GM21526 (cell line): ENCODE data around the gene GRAMD4.

Source experiments
- ATAC-seq: cut with Tn5 transposase; IDR thresholded peaks from one replicate; pipeline ENCODE4 v1.9.1; 2021; ENCODE audit warnings: moderate library complexity; ENCODE audit not compliant: unreplicated experiment, low FRiP score

GRAMD4 gene

GRCh38 chr22:46665751-46666280, 45.6 kb downstream of the GRAMD4 start:
- no peak for ATAC-seq

GRCh38 chr22:46666577-46667244, 46.5 kb downstream of the GRAMD4 start:
- ATAC-seq: no peak

GRCh38 chr22:46667245-46667623, 47.0 kb downstream of the GRAMD4 start:
- ATAC-seq: no peak

DNA sequence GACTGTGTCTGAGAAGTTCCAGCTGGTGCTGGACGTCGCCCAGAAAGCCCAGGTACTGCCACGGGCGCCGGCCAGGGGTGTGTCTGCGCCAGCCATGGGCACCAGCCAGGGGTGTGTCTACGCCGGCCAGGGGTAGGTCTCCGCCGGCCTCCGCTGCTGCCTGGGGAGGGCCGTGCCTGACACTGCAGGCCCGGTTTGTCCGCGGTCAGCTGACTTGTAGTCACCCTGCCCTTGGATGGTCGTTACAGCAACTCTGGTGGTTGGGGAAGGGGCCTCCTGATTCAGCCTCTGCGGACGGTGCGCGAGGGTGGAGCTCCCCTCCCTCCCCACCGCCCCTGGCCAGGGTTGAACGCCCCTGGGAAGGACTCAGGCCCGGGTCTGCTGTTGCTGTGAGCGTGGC, 47.9 kb downstream of the GRAMD4 start:
- ATAC-seq: no peak

- no peak for ATAC-seq
Measured at GRCh38 chr22:46669201-46669600, 49.0 kb downstream of the GRAMD4 start.

DNA sequence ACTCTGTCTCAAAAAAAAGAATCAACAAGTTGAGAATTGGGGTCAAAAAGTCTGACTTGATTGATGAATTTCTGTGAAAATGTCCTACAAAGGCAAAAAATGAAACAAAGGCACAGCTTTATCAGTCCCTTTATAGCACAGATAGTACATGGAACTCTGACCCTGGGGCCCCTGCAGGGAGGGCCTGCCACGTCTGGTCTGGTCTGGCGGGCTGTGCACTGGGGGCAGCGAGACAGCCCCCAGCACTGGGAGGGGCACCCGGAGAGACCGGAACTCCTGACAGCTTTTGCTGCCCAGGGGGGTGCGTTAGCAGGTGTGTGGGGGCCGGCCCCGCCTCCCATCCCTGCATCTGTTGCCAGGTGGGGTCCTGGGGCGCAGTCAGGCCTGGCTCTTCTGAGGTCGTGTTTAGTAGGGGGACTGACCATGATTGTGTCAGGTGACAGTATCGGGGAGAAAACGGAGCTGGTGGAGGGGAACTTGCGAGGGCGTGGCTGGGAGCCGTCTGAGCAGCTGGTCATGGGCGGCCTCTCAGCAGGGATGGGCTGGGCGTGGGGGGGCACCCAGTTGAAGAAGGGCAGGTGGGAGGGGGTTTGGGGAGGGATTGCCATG, 51.7 kb downstream of the GRAMD4 start:
- no peak for ATAC-seq

DNA sequence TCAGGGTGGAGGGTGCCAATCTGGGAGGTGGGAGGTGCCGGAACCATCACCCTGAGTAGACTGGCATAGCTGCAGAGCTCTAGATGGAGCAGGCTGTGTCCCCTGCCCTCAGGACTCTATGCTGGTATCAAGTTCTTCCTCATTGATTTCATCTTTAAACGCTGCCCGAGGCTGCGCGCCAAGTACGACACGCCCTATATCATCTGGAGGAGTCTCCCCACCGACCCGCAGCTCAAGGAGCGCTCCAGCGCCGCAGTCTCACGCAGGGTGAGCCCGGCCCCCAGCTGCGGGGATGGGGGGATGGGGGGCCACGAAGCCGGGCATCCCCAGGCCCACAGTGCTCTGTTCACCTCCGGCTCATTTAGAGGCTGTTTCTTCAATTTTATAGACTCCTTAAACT, 52.5 kb downstream of the GRAMD4 start:
- ATAC-seq: no peak

DNA sequence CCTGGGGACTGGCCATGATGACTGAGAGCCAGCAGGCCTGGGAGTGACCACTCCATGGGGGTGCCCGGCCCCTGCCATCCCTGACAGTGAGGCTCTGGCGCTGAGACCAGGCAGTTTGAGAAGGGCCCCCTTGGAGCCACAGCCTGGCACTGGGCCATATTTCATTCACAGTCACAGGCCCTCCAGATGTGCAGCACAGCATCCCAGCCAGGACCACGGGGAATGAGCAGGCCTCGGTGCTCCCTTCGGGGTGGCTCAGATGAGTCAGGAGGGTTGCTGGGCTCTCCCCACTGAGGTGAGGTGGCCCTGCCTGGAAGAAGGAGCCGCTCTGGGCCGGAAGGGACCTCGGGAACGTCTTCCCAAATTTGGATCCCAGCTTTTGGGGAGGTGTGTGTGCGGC, 53.0 kb downstream of the GRAMD4 start:
- no peak for ATAC-seq

GRCh38 chr22:46673662-46674236, 53.6 kb downstream of the GRAMD4 start:
- no peak for ATAC-seq

GRCh38 chr22:46674367-46674781, 54.2 kb downstream of the GRAMD4 start:
- no peak for ATAC-seq

DNA sequence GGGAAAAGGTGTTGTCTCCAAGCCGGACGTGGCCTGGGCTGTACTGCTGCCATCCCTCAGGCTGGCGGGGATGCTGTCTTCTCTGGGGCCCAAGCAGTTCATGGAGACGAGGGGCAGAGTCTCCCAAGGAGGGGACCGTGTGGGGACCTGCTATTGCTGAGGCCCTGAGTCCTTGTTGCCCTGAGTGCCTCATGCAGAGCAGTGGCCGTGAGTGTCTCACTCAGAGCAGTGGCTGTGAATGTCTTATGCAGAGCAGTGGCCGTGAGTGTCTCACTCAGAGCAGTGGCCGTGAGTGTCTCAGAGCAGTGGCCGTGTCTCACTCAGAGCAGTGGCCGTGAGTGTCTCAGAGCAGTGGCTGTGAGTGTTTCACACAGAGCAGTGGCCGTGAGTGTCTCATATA, 54.7 kb downstream of the GRAMD4 start:
- no peak for ATAC-seq

- ATAC-seq: no peak
Measured at GRCh38 chr22:46675479-46675878, 55.3 kb downstream of the GRAMD4 start.

DNA sequence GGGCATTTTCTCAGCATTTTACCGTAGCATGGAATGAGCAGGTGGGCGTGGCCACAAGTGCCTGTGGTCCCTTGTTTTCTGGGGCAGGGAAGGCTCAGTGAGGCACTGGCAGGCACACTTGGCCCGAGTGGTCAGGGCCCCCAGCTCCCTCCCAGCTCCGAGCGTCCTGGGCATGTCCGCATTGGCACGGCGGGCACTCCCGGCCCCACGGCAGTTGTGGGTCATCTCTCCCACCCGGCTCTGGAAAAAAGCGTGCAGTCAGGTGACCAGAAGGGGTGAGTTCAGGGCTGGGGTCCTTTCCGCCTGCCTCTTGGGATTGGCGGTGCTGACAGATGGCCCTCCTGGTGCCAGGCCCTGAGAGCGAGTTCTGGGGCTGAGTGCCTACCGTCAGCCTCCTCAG, 55.8 kb downstream of the GRAMD4 start:
- ATAC-seq: no peak

- ATAC-seq: no peak
Measured at GRCh38 chr22:46676479-46676878, 56.3 kb downstream of the GRAMD4 start.

GRCh38 chr22:46676881-46677280, 56.7 kb downstream of the GRAMD4 start:
- ATAC-seq: no peak

GRCh38 chr22:46677323-46678002, 57.3 kb downstream of the GRAMD4 start:
- ATAC-seq: no peak

- ATAC-seq: no peak
Measured at GRCh38 chr22:46678003-46678657, 57.9 kb downstream of the GRAMD4 start.

DNA sequence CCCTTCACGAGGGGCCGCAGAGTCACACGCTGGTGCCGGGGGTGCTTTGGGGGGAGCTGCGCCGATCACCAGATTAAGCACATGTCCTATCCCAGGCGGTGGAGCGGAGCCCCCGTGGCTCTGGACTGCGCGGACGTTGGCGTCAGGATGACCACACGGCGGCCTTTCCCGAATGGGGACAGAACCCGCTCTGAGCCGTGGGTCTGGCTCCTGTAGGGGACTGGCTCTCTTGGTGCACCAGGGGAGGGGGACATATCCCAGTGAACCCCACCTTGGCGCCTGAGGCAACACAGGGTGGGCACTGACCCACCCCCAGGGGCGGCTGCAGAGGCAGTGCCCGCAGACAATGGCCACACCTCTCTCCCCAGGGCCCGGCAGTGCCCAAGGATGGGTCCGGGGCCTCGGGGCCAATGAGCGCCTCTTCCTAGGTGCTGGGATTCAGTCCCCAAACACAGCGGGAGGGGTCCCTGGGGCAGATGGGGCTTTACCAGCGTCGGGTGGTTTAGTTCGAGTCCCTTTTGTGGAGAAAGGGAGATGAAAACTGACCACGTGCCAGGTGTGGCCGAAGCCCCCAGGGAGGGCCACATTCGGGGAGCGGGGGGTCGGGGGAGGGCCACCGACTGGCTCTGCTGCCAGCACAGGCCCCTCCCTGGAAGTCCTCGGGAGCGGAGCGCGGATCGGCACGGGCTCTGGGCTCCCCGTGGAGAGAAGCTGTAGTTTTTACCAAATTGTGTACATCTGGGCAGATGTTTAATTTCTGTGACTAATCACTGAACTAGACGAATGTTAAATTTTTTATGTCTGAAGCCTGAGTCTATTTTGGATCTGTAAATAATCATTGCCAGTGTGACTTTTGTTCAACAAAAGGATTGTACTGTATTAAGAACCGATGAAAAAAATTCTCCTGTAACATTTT, 58.9 kb downstream of the GRAMD4 start:
- no peak for ATAC-seq

- ATAC-seq: no peak
Measured at GRCh38 chr22:46679706-46680269, 59.6 kb downstream of the GRAMD4 start.

DNA sequence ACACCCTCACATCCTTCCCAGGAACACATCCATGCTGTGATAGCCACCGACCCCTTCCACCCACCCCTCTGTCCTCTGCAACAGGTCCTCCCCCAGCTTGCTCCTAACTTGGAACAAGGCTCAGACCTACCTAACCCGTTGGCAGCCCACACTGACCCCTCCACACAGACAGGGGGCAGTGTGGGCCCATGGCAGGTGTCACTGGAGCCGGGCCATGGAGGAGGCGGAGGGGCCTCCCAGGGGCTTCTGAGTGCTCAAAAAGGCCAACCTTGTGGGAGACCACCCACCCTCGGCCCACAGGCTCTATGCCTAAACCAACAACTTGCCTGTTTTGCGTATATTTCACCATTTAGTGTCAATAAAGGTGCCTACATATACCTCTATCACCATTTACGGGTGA, 60.8 kb downstream of the GRAMD4 start:
- no peak for ATAC-seq
